Measurements from ENCODE around the gene CTSW.

Gene CTSW

GRCh38 chr11:65892661-65893317 lies 13.2 kb downstream of the CTSW start:
- H3K9ac ChIP-seq (ENCODE audit: insufficient read length) = no peak overlapping the region
- no peaks in the 10 kb centered on the region for H3K9me3 ChIP-seq (ENCODE audit: low read depth, low read length)
- no peaks in the 10 kb centered on the region for H3K36me3 ChIP-seq (ENCODE audit: insufficient read depth, low read length)
- no peak overlapping the region for H3K27ac ChIP-seq
- H3K4me3 ChIP-seq = peak overlapping the region; percentile 52
- TF ChIP-seq FOXP2 (optimal IDR thresholded peaks at IDR 0.05; ENCODE audit: control extremely low read depth, extremely low read length, insufficient read depth) (no peak), EZH2 (IDR thresholded peaks at IDR 0.05) (no peak), POLR2AphosphoS5 (IDR thresholded peaks at IDR 0.05; ENCODE audit: borderline replicate concordance, low read depth, low read length) (no peak; the same call in 1 of the 2 replicates)
- no peak for DNase-seq (ENCODE audit: low read depth, low spot score)

DNA sequence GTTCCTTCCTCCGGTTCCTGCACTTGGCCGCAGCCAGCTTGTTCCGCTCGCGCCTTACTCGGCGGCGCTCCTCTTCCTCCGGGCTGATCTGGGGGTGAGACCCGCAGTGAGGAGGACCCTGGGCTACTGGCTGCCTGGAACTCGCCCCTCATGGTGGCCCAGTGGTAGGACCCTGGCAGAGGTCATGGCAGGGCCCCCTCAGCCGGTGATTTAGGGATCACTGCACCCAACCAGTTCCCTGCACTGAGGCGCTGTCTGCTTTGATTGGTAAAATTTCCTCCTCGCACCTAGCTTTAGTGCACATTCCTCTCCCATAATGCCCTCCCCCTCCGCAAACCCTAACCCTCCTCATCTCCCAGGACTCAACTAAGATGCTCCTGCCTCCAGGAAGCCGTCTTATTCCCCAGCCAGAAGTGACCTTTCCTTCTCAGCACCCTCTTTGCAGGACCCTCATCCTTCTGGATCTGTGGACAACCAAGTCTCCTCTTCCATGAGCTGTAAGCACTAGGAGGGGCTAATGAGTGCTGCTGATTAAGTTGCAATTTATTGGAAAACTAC lies 14.5 kb downstream of the CTSW start:
- no peak overlapping the region for H3K9ac ChIP-seq (ENCODE audit: insufficient read length)
- H3K4me3 ChIP-seq = no peak overlapping the region
- H3K36me3 ChIP-seq (ENCODE audit: insufficient read depth, low read length) = no peaks in the 10 kb centered on the region
- TF ChIP-seq FOXP2 (optimal IDR thresholded peaks at IDR 0.05; ENCODE audit: control extremely low read depth, extremely low read length, insufficient read depth) = no peak
- TF ChIP-seq EZH2 (IDR thresholded peaks at IDR 0.05) = no peak
- no peak for TF ChIP-seq POLR2AphosphoS5 (IDR thresholded peaks at IDR 0.05; ENCODE audit: borderline replicate concordance, low read depth, low read length)
- DNase-seq (ENCODE audit: low read depth, low spot score) = no peak
- H3K9me3 ChIP-seq (ENCODE audit: low read depth, low read length) = no peaks in the 10 kb centered on the region
- 0 out of 2 replicates have a peak overlapping the region, but pooled peaks have one; percentile 67 for H3K27ac ChIP-seq

DNA sequence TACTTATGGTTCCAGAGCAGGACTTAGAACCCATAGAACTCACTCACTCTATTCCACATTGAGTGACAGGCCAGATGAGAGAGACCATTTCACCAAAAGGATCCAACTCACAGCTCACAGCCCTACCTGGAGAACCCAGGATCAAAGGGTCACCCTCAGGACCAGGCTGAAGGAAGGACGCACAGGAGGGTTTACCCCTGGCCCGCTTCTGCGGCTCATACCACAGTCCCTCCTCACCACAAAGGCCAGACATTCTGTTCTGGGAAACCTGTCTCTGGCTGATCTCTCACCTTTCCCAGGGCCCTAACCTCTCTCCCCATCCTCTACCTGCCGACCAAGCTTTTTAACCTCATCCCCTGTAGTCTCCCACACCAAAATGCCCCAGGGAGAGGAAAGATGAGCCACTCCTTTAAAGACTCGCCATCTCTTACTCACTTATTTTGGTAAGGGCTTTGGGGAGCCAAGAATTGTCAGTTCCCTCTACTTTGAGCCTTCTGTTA lies 15.9 kb downstream of the CTSW start:
- no peak for TF ChIP-seq POLR2AphosphoS5 (IDR thresholded peaks at IDR 0.05; ENCODE audit: borderline replicate concordance, low read depth, low read length)
- TF ChIP-seq EZH2 (IDR thresholded peaks at IDR 0.05) = no peak
- no peak for TF ChIP-seq FOXP2 (optimal IDR thresholded peaks at IDR 0.05; ENCODE audit: control extremely low read depth, extremely low read length, insufficient read depth)
- Histone ChIP-seq H3K9ac (ENCODE audit: insufficient read length) (no peak overlapping the region), H3K36me3 (ENCODE audit: insufficient read depth, low read length) (no peaks in the 10 kb centered on the region), H3K9me3 (ENCODE audit: low read depth, low read length) (no peaks in the 10 kb centered on the region), H3K4me3 (no peak overlapping the region), H3K27ac (no peak overlapping the region)
- no peak for DNase-seq (ENCODE audit: low read depth, low spot score)

GRCh38 chr11:65896034-65896999 lies 16.7 kb downstream of the CTSW start:
- no peak for TF ChIP-seq POLR2AphosphoS5 (IDR thresholded peaks at IDR 0.05; ENCODE audit: borderline replicate concordance, low read depth, low read length)
- TF ChIP-seq FOXP2 (optimal IDR thresholded peaks at IDR 0.05; ENCODE audit: control extremely low read depth, extremely low read length, insufficient read depth) = no peak
- no peak for TF ChIP-seq EZH2 (IDR thresholded peaks at IDR 0.05)
- Histone ChIP-seq H3K36me3 (ENCODE audit: insufficient read depth, low read length) (no peaks in the 10 kb centered on the region), H3K9ac (ENCODE audit: insufficient read length) (no peak overlapping the region), H3K4me3 (no peak overlapping the region), H3K27ac (no peak overlapping the region), H3K9me3 (ENCODE audit: low read depth, low read length) (no peaks in the 10 kb centered on the region)
- DNase-seq (ENCODE audit: low read depth, low spot score) = no peak

GRCh38 chr11:65897020-65897471 lies 17.4 kb downstream of the CTSW start:
- no peak overlapping the region for H3K4me3 ChIP-seq
- H3K9me3 ChIP-seq (ENCODE audit: low read depth, low read length) = no peaks in the 10 kb centered on the region
- no peak overlapping the region for H3K9ac ChIP-seq (ENCODE audit: insufficient read length)
- no peak for TF ChIP-seq FOXP2 (optimal IDR thresholded peaks at IDR 0.05; ENCODE audit: control extremely low read depth, extremely low read length, insufficient read depth)
- no peak for TF ChIP-seq POLR2AphosphoS5 (IDR thresholded peaks at IDR 0.05; ENCODE audit: borderline replicate concordance, low read depth, low read length)
- no peak for TF ChIP-seq EZH2 (IDR thresholded peaks at IDR 0.05)
- no peak for DNase-seq (ENCODE audit: low read depth, low spot score)
- H3K27ac ChIP-seq = no peak overlapping the region
- H3K36me3 ChIP-seq (ENCODE audit: insufficient read depth, low read length) = no peaks in the 10 kb centered on the region

- H3K9ac ChIP-seq (ENCODE audit: insufficient read length) = no peak overlapping the region
- H3K9me3 ChIP-seq (ENCODE audit: low read depth, low read length) = no peaks in the 10 kb centered on the region
- TF ChIP-seq EZH2 (IDR thresholded peaks at IDR 0.05) (no peak), POLR2AphosphoS5 (IDR thresholded peaks at IDR 0.05; ENCODE audit: borderline replicate concordance, low read depth, low read length) (no peak), FOXP2 (optimal IDR thresholded peaks at IDR 0.05; ENCODE audit: control extremely low read depth, extremely low read length, insufficient read depth) (no peak)
- no peaks in the 10 kb centered on the region for H3K36me3 ChIP-seq (ENCODE audit: insufficient read depth, low read length)
- H3K4me3 ChIP-seq = no peak overlapping the region
- H3K27ac ChIP-seq = no peak overlapping the region
- no peak for DNase-seq (ENCODE audit: low read depth, low spot score)
Observed at GRCh38 chr11:65898656-65899355, 19.2 kb downstream of the CTSW start.

- TF ChIP-seq POLR2AphosphoS5 (IDR thresholded peaks at IDR 0.05; ENCODE audit: borderline replicate concordance, low read depth, low read length) = no peak
- TF ChIP-seq EZH2 (IDR thresholded peaks at IDR 0.05) = no peak
- TF ChIP-seq FOXP2 (optimal IDR thresholded peaks at IDR 0.05; ENCODE audit: control extremely low read depth, extremely low read length, insufficient read depth) = no peak
- Histone ChIP-seq H3K9me3 (ENCODE audit: low read depth, low read length) (no peaks in the 10 kb centered on the region), H3K9ac (ENCODE audit: insufficient read length) (no peak overlapping the region), H3K4me3 (peak overlapping the region; percentile 83), H3K27ac (no peak overlapping the region), H3K36me3 (ENCODE audit: insufficient read depth, low read length) (no peaks in the 10 kb centered on the region)
- no peak for DNase-seq (ENCODE audit: low read depth, low spot score)
Observed at GRCh38 chr11:65899356-65900124, 19.9 kb downstream of the CTSW start.
